Measurements from ENCODE around the gene CYBA.

GRCh38 chr16:88613911-88614817, 36.7 kb downstream of the CYBA start:
- TF ChIP-seq CTCF (IDR thresholded peaks at IDR 0.05) (no peak), EZH2 (IDR thresholded peaks at IDR 0.05; ENCODE audit: borderline replicate concordance, insufficient read depth, low read depth, low read length, poor library complexity, severe bottlenecking) (no peak)
